HG03097 (cell line): ENCODE measurements around the gene ATPAF2.

Experiments used
- ATAC-seq: cut with Tn5 transposase; IDR thresholded peaks from one replicate; pipeline ENCODE4 v1.9.1; 2021; ENCODE audit not compliant: unreplicated experiment, low FRiP score

ATPAF2 gene

GRCh38 chr17:18038861-18039534, at the start of gene ATPAF2, which contains the start of gene GID4:
ATPAF2 (minus strand) TSS chr17:18039168; CDS start chr17:18039013, 155 bp downstream.
GID4 (plus strand) TSS chr17:18039408; CDS start chr17:18039465, 57 bp downstream.
- ATAC-seq = peak; percentile 81

DNA sequence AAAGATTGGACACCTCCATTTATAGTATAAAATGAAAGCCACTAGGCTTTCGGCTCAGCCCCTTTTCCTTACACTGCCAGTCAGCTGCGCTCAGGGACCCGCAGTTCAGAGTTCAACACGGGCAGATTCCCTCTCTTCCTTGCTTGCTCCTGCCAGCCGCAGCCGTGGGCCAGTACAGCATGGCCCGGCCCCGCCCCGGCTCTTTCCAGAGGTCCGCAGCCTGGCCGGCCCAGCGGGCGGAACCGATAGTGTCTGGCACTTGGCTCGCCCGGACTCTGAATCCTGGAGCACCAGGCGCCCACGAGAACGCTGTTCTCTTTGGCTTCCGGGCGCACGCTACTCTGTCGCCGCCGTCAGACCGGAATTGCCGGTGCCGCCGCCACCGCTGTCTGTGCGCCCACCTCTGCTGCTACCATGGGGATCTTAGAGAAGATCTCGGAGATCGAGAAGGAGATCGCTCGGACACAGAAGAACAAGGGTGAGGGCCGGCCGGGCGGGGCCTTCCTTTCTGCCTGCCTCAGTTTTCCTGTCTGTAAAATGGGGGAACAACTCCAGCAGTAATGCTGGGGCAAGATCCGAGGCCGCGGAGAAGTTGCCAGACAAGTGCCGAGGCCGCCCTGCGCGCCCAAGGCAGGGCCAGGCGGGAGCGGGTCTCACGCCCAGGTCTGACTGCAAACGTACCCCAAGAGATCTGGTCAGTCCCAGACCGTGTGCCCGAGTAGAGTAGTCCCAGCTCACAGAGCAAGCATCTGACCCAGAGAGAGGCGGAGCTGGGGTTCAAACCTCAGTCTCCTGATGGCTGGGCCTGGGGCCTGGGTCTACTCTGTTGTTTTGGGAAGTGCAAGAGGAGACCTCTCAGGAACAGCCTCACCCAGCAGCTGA, 48.9 kb upstream of the ATPAF2 start, which contains the start of gene DRG2:
DRG2 (plus strand) TSS at position 339 of the 882 bp plus-strand sequence; CDS start at position 415, 76 bp downstream.
- peak; percentile 84 for ATAC-seq

GRCh38 chr17:18084256-18084655, 45.3 kb upstream of the ATPAF2 start:
- ATAC-seq = no peak

GRCh38 chr17:18079543-18079942, 40.6 kb upstream of the ATPAF2 start:
- ATAC-seq = no peak

GRCh38 chr17:18076936-18077335, 38.0 kb upstream of the ATPAF2 start:
- ATAC-seq = no peak

DNA sequence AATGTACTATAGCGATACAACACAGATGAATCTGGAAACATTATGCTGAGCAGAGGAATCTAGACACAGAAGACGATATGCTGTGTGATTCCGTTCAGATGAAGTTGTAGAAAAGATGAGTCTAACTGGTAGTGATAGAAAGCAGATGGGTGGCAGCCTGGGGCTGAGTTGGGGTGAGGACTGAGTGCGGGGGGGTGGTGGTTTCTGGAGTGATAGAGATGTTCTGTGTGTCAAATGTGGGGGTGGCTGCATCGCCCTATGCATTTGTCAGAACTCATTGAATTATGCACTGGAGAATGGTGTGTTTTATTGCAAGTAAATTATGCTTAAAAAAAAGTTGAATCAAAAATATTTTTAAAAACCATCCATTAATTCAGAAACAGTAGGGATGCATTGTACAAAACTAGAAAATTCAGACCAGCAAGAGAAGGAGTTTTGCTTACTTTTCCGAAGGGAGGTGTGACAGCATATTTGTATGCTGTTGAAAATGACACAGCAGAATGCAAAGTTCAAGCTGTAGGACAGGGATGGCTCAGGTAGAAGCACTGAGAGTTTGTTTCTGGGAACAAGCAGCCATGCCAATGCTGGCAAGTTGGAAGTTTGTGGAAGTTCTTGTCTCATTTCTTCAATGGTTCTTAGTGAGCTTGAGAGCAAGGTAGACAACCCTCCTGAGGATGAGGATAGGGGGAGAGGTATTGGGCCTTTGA, 35.8 kb upstream of the ATPAF2 start:
- no peak for ATAC-seq

GRCh38 chr17:18071751-18072150, 32.8 kb upstream of the ATPAF2 start:
- no peak for ATAC-seq

DNA sequence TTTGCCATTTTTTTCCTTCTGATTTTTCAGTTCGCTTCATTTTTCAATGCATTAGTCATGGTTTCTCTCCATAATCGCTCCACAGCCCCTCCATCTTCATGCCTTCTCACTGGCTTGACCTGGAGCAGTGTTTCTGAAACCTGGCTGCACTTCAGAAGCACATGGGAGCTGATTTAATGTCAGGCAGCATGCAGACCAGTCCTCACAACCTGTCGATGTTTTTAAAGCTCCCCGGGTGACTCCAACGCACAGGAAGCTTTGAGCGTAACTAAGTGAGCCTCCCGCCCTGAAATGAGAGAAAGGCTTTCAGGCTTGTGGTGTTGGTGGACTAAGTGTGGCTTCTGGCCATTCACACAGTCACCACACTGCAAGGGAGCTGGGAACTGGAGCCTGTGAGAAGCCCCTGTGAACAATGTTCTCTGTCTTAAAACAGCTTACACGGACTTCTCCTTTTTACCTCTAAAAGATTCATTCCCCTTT, 31.9 kb upstream of the ATPAF2 start:
- ATAC-seq = no peak

- ATAC-seq = no peak
Observed at GRCh38 chr17:18069101-18069500, 30.1 kb upstream of the ATPAF2 start.

GRCh38 chr17:18066866-18067265, 27.9 kb upstream of the ATPAF2 start:
- ATAC-seq = no peak

DNA sequence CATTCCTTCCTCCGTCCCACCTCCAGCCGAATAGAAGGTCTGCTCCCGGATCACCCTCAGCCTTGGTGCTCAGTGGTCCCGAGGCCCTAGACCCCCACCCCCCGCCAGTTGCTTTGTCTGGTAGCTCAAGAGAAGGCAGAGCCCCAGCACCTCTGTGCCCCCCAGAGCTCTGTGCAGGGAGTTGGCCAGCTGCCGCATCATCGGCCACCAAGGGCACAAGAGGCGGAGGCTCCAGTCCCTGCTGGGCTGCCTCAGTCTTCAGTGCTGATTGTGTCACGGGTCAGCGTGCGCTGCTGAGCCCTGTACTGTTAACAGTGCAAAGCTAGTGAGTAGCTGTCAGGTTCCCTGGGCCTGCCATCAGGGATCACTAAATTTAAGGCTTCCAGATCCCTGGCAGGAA, 26.6 kb upstream of the ATPAF2 start:
- no peak for ATAC-seq

DNA sequence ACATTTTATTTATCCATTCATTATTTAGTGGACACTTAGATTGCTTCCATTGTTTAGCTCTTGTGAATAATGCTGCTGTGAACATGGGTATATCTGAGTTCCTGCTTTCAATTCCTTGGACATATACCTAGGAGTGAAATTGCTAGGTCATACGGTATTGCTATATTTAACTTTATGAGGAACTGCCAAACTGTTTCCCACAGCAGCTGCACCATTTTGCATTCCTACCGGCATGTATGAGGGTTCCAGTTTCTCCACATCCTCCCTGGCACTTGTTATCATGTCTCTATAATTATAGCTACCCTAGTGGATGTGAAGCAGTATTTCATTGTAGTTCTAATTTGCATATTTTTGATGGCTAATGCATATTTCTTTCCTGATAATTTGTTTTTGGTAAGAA, 25.1 kb upstream of the ATPAF2 start:
- ATAC-seq = no peak

DNA sequence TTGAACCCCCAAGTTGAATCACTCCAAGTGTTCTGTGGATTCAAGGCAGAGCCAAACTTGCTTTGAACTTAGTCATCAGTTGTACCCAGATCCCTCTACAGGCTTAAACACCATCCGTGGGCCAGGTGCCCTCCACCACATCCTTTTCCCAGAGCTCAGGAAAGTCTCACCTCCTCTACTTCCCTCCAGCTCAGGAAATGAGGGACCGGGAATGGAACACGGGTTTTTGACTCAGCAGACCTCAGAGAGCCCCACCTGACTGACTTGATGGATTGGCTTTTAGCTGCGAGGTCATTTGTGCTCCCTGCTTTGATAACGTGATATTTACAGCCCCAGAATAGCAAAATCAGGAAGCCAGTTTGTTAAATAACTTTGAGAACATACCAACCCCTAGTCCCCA, 20.3 kb upstream of the ATPAF2 start:
- no peak for ATAC-seq

- no peak for ATAC-seq
Observed at GRCh38 chr17:18056214-18056613, 17.2 kb upstream of the ATPAF2 start.

DNA sequence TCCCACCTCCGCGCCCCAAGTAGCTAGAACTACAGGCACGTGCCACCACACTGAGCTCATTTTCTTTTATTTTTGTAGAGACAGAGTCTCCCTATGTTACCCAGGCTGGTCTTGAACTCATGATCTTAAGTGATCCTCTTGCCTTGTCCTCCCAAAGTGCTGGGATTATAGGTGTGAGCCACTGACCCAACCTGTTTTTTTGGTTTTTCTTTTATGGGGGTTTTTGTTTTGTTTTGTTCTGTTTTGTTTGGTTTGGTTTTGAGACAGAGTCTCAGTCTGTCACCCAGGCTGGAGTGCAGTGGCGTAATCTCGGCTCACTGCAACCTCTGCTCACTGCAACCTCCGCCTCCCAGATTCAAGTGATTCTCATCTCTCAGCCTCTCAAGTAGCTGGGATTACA, 16.6 kb upstream of the ATPAF2 start:
- no peak for ATAC-seq

DNA sequence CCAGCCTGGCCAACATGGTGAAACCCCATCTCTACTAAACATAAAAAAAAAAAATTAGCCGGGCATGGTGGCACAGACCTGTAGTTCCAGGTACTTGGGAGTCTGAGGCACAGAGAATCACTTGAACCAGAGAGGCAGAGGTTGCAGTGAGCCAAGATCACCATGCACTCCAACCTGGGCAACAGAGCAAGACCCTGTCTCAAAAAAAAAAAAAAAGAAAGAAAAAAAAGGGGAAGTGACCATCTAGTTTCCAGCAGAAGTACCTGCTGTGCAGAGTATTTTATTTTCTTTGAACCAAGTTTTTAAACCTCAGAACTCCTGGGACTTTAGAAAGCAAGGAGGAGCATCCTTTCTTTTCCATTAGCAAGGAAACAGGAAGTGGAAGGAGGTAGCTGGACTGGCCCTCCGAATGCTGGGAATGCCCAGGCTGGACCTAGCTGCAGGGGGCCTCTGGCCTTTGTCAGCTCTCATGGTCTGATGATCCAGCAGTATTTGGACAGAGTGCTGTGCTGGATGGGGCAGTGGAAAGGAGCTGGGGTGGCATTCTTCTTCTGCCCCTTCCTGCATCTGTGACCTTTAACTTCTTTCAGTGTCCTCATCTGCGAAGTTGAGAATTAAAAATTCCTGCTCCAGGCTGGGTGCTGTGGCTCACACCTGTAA, 6.9 kb upstream of the ATPAF2 start:
- ATAC-seq = no peak

- no peak for ATAC-seq
Observed at GRCh38 chr17:18044609-18045008, 5.6 kb upstream of the ATPAF2 start.

GRCh38 chr17:18043491-18043890, 4.5 kb upstream of the ATPAF2 start:
- no peak for ATAC-seq

DNA sequence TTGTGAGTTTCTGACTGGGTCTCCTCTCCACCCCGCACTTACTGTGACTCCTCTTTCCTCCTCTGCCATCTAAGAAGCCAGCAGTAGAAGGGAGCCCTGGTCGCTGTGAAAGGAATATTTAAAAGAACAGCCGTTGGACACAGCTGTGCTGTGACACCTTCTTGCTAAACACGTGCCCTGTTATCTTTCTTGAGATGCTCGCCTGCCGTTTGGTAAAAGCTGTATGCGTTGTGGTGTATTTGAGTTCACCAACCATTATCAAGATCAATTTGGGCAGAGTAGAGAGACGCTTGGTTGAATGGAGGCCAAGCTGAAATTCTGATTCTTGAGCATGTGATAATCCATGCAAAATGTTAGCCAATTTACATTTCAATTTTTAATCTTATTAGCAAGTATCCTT, 4.0 kb upstream of the ATPAF2 start:
- ATAC-seq = no peak

DNA sequence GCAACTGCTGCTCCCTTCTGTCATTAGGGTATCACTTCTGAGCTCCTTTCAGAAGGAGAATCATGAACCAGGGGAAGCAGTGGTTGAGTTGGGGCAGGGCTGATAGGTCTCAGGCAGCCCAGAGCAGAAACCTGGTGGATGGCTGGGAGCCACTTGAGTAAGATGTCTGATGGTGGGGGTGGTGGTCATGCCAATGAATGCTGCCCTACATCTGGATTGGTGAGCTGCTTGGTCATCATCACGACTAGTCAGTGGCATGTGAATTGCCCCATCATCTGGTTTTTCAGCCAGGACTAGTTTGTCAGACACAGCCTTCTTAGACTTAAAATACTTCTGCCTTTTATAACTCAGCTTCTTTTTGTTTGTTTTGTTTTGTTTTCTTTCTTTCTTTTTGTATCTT, 2.8 kb upstream of the ATPAF2 start:
- ATAC-seq = no peak
